Loucy (cell line): ENCODE measurements around the gene HERC5.

Source experiments
- EZH2phosphoT487 ChIP-seq: fragments of 200-600 bp; IDR thresholded peaks from 2 replicates; pipeline ENCODE4 v1.6.1; 2018; ENCODE audit warnings: antibody characterized with exemption, mild to moderate bottlenecking, moderate library complexity, borderline replicate concordance
- TF ChIP-seq, protein P1 (sequence below): fragments of 200-600 bp; sonication (generic); conservative IDR thresholded peaks from 2 replicates; pipeline ENCODE4 v1.5.1; 2014; ENCODE audit warnings: mild to moderate bottlenecking, antibody characterized with exemption, low read length

DNA sequence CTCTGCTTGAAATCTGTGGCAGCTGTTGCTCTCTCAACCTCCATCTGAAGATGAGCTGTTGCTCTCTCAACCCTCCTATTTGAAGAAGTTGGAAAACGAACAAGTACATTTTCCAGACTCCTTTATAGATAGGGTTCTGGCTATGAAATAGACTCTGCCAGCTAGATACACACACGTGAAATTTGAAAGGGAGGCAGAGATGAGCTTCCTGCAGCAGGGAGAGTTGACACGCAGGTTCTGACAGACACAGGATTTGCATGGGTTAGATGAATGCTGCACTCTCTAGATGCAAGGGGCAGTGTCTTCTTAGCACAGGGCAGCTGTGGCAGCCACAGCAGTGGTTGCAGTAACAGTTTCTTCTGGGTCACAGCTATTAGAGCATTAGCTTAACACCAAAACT, 74.6 kb downstream of the HERC5 start:
- TF ChIP-seq, protein P1, sequence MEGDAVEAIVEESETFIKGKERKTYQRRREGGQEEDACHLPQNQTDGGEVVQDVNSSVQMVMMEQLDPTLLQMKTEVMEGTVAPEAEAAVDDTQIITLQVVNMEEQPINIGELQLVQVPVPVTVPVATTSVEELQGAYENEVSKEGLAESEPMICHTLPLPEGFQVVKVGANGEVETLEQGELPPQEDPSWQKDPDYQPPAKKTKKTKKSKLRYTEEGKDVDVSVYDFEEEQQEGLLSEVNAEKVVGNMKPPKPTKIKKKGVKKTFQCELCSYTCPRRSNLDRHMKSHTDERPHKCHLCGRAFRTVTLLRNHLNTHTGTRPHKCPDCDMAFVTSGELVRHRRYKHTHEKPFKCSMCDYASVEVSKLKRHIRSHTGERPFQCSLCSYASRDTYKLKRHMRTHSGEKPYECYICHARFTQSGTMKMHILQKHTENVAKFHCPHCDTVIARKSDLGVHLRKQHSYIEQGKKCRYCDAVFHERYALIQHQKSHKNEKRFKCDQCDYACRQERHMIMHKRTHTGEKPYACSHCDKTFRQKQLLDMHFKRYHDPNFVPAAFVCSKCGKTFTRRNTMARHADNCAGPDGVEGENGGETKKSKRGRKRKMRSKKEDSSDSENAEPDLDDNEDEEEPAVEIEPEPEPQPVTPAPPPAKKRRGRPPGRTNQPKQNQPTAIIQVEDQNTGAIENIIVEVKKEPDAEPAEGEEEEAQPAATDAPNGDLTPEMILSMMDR, result no peak
- TF ChIP-seq EZH2phosphoT487, result no peak
